Adrenal gland (tissue), 5 donors: ENCODE data around the gene GNAL.

Experiments
- POLR2A ChIP-seq, 2 donors: fragments of 450-650 bp; IDR thresholded peaks; one replicate each; pipeline ENCODE4 v1.6.1; 2017; ENCODE audit warnings: antibody characterized with exemption in 2 of 2, mild to moderate bottlenecking in 2 of 2, moderate library complexity in 1 of 2
- TF ChIP-seq, protein P1 (sequence below), 6 experiments: fragments of 450-650 bp in 4 of 6; fragments of 200-600 bp in 2 of 6; sonication (generic) in 1 of 6; IDR thresholded peaks; 1 replicate in 5 of 6; 2 replicates in 1 of 6; pipeline versions ENCODE4 v1.5.1 to v1.8.0; 2016 to 2021; ENCODE audit warnings: antibody characterized with exemption in 6 of 6, mild to moderate bottlenecking in 2 of 6, moderate library complexity in 1 of 6
- donor health status: DM: no; HTN: no; CAD: no.

DNA sequence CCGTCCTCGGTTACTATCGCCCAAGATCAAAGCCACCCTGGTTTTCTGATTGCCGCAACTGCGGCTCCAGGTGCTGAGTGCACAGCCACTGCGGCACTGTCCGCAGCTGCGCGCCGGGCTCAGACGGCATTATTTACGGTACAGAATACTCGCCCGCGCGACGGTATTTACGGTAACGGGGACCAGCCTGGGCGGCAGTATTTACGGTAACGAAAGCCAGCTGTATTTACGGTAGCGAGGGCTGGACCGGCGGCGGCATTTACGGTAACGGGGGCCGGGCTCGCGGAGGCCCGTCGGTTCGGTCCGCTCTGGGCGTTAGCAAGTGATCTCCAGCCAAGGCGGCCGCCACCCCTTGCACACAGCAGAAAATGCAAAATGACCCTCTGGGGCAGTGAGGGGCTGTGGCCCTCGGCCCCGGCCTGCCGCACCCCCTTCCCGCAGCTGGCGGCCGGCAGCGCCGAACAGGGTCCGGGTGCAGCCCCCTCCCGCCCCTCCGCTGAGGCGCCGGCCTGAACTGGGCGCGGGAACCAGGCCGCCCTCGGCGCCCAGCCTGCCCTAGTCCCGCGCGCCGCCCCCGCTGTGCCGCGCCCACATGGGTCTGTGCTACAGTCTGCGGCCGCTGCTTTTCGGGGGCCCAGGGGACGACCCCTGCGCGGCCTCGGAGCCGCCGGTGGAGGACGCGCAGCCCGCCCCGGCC, at the start of gene GNAL:
- no peak for TF ChIP-seq POLR2A (IDR thresholded peaks at IDR 0.05)
- TF ChIP-seq, protein P1, sequence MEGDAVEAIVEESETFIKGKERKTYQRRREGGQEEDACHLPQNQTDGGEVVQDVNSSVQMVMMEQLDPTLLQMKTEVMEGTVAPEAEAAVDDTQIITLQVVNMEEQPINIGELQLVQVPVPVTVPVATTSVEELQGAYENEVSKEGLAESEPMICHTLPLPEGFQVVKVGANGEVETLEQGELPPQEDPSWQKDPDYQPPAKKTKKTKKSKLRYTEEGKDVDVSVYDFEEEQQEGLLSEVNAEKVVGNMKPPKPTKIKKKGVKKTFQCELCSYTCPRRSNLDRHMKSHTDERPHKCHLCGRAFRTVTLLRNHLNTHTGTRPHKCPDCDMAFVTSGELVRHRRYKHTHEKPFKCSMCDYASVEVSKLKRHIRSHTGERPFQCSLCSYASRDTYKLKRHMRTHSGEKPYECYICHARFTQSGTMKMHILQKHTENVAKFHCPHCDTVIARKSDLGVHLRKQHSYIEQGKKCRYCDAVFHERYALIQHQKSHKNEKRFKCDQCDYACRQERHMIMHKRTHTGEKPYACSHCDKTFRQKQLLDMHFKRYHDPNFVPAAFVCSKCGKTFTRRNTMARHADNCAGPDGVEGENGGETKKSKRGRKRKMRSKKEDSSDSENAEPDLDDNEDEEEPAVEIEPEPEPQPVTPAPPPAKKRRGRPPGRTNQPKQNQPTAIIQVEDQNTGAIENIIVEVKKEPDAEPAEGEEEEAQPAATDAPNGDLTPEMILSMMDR (IDR thresholded peaks at IDR 0.05), result no peak
